ENCODE measurements around the gene TMEFF2.

Gene TMEFF2

DNA sequence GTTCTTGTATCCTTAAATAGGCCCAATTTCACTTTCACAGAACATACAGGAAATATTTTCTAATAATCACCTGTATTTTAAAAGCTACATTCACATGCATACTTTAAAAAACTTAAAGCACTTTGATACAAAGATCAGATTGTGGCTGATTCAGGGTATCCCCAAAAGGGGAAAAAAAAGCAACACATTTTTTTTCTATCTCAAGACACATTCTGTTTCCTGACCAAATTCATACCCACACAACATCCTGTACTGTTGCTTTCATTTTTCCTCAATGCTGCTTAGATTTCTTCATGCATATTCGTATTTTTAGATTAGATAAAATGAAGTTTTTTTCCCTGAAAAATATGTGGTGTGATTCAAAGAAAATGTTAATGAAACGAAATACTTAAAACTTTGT lies 122.5 kb downstream of the TMEFF2 start:
- H3K9me3 ChIP-seq (ENCODE audit: insufficient read depth, low read length): no peaks in the 10 kb centered on the region
- H3K4me2 ChIP-seq (ENCODE audit: low read depth, low read length, poor library complexity, severe bottlenecking): no peak overlapping the region
- H3F3A ChIP-seq (ENCODE audit: insufficient read depth): no peaks in the 10 kb centered on the region
- H2AFZ ChIP-seq (ENCODE audit: low read depth, low read length, severe bottlenecking): no peak overlapping the region
- H3K27me3 ChIP-seq (ENCODE audit: low read length): no peaks in the 10 kb centered on the region
- H3K79me2 ChIP-seq (ENCODE audit: insufficient read depth, low read length): no peaks in the 10 kb centered on the region
- H4K20me1 ChIP-seq (ENCODE audit: low read depth, low read length): no peaks in the 10 kb centered on the region
- H3K27ac ChIP-seq (ENCODE audit: low read depth, low read length): no peak overlapping the region
- H3K36me3 ChIP-seq (ENCODE audit: low read length): no peaks in the 10 kb centered on the region
- H3K9ac ChIP-seq (ENCODE audit: low read length): no peak overlapping the region
- no peak for TF ChIP-seq EZH2phosphoT487 (conservative IDR thresholded peaks at IDR 0.05; ENCODE audit: low read length)
- TF ChIP-seq, protein P1, sequence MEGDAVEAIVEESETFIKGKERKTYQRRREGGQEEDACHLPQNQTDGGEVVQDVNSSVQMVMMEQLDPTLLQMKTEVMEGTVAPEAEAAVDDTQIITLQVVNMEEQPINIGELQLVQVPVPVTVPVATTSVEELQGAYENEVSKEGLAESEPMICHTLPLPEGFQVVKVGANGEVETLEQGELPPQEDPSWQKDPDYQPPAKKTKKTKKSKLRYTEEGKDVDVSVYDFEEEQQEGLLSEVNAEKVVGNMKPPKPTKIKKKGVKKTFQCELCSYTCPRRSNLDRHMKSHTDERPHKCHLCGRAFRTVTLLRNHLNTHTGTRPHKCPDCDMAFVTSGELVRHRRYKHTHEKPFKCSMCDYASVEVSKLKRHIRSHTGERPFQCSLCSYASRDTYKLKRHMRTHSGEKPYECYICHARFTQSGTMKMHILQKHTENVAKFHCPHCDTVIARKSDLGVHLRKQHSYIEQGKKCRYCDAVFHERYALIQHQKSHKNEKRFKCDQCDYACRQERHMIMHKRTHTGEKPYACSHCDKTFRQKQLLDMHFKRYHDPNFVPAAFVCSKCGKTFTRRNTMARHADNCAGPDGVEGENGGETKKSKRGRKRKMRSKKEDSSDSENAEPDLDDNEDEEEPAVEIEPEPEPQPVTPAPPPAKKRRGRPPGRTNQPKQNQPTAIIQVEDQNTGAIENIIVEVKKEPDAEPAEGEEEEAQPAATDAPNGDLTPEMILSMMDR (IDR thresholded peaks at IDR 0.05; ENCODE audit: insufficient read depth, low read length, poor library complexity, severe bottlenecking): no peak
- H3K4me3 ChIP-seq (ENCODE audit: insufficient read depth, low read length, poor library complexity, severe bottlenecking): no peak overlapping the region
- H3K9me2 ChIP-seq (replicated peaks; ENCODE audit: insufficient read depth, low read length): no peaks in the 10 kb centered on the region

DNA sequence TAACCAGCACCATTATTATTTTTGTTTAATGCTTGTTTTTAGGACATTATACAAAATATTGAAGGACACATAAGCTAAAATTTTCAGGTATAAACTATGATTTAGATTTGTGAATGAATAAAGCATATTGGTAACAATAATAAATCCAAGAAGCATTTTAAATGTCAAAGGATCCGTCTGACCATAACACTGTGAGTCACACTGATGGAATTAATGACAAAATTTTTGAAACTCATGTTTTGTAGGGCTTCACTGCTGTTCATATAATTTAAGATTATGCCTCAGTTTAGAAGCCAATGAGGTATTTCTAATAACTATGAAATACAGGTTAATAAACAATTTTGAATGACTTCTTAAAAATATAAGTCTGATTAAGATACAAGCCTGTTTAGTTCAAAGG lies 124.6 kb downstream of the TMEFF2 start:
- no peaks in the 10 kb centered on the region for H3K36me3 ChIP-seq (ENCODE audit: low read length)
- H2AFZ ChIP-seq (ENCODE audit: low read depth, low read length, severe bottlenecking): no peak overlapping the region
- H4K20me1 ChIP-seq (ENCODE audit: low read depth, low read length): no peaks in the 10 kb centered on the region
- H3K4me3 ChIP-seq (ENCODE audit: insufficient read depth, low read length, poor library complexity, severe bottlenecking): no peak overlapping the region
- H3K4me2 ChIP-seq (ENCODE audit: low read depth, low read length, poor library complexity, severe bottlenecking): no peak overlapping the region
- H3K9ac ChIP-seq (ENCODE audit: low read length): no peak overlapping the region
- no peaks in the 10 kb centered on the region for H3K9me3 ChIP-seq (ENCODE audit: insufficient read depth, low read length)
- H3K27me3 ChIP-seq (ENCODE audit: low read length): no peaks in the 10 kb centered on the region
- no peaks in the 10 kb centered on the region for H3K79me2 ChIP-seq (ENCODE audit: insufficient read depth, low read length)
- H3K9me2 ChIP-seq (replicated peaks; ENCODE audit: insufficient read depth, low read length): no peaks in the 10 kb centered on the region
- no peaks in the 10 kb centered on the region for H3F3A ChIP-seq (ENCODE audit: insufficient read depth)
- TF ChIP-seq EZH2phosphoT487 (conservative IDR thresholded peaks at IDR 0.05; ENCODE audit: low read length): no peak
- TF ChIP-seq, protein P1 (IDR thresholded peaks at IDR 0.05; ENCODE audit: insufficient read depth, low read length, poor library complexity, severe bottlenecking): no peak
- no peak overlapping the region for H3K27ac ChIP-seq (ENCODE audit: low read depth, low read length)

DNA sequence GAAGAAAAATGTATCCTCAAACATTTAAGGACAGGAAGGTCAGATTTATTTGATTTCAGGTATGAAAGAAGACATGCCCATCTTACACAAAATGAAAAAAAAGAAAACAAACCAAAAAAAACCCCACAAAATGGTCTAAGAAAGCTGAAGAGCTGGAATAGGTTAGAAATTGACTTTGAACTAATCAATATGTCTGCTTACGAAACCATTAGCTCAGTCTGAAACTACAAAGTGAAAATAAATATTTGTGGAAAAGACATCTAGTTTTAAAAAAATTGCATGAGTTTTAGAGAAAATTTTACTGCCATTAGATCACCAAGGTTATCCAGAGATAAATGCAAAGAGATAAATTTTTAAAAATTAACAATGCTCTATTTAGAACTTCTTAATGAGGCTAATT lies 125.3 kb downstream of the TMEFF2 start:
- no peak for TF ChIP-seq EZH2phosphoT487 (conservative IDR thresholded peaks at IDR 0.05; ENCODE audit: low read length)
- TF ChIP-seq, protein P1 (IDR thresholded peaks at IDR 0.05; ENCODE audit: insufficient read depth, low read length, poor library complexity, severe bottlenecking): no peak
- no peak overlapping the region for H3K4me2 ChIP-seq (ENCODE audit: low read depth, low read length, poor library complexity, severe bottlenecking)
- H3K79me2 ChIP-seq (ENCODE audit: insufficient read depth, low read length): no peaks in the 10 kb centered on the region

More for the DNA sequence above, 125.3 kb downstream of the TMEFF2 start:
- H3F3A ChIP-seq (ENCODE audit: insufficient read depth): no peaks in the 10 kb centered on the region
- no peaks in the 10 kb centered on the region for H3K36me3 ChIP-seq (ENCODE audit: low read length)
- no peak overlapping the region for H3K4me3 ChIP-seq (ENCODE audit: insufficient read depth, low read length, poor library complexity, severe bottlenecking)
- H4K20me1 ChIP-seq (ENCODE audit: low read depth, low read length): no peaks in the 10 kb centered on the region
- H3K27ac ChIP-seq (ENCODE audit: low read depth, low read length): no peak overlapping the region
- no peaks in the 10 kb centered on the region for H3K27me3 ChIP-seq (ENCODE audit: low read length)
- no peaks in the 10 kb centered on the region for H3K9me3 ChIP-seq (ENCODE audit: insufficient read depth, low read length)
- no peaks in the 10 kb centered on the region for H3K9me2 ChIP-seq (replicated peaks; ENCODE audit: insufficient read depth, low read length)
- no peak overlapping the region for H3K9ac ChIP-seq (ENCODE audit: low read length)
- no peak overlapping the region for H2AFZ ChIP-seq (ENCODE audit: low read depth, low read length, severe bottlenecking)

Measured in SU-DHL-6 (cell line).